Daoy (cell line): ENCODE data around the gene AGBL1. TPM values are rescaled to one million over a fixed set of nuclear protein-coding genes. Genes with fewer than 3 reads are reported as not detected.

Experiments used
- DNase-seq: peaks from one replicate; pipeline ENCODE4 v3.0.0-alpha.2; 2015; ENCODE audit warnings: low read depth
- total RNA-seq: library from RNA; depleted of rRNA; stranded (reverse); fragments of >200 nt; shearing (Covaris generic); gene quantifications from 2 replicates; pipeline ENCODE4 v1.2.3, GENCODE V29; 2014

The AGBL1 gene
- total RNA-seq, 1 experiment from 2014 or later = not detected

- DNase-seq = no peak
Measured at GRCh38 chr15:86163816-86164215, 84.1 kb downstream of the AGBL1 start.

- DNase-seq = no peak
Measured at GRCh38 chr15:86164232-86164898, 84.7 kb downstream of the AGBL1 start.

- no peak for DNase-seq
Measured at GRCh38 chr15:86165265-86166211, 85.9 kb downstream of the AGBL1 start.

GRCh38 chr15:86167841-86168240, 88.2 kb downstream of the AGBL1 start:
- no peak for DNase-seq

- DNase-seq = no peak
Measured at GRCh38 chr15:86178845-86179244, 99.2 kb downstream of the AGBL1 start.

GRCh38 chr15:86183596-86184491, 104.2 kb downstream of the AGBL1 start:
- no peak for DNase-seq

GRCh38 chr15:86193716-86194380, 114.2 kb downstream of the AGBL1 start:
- DNase-seq = no peak

- no peak for DNase-seq
Measured at GRCh38 chr15:86197770-86198169, 118.1 kb downstream of the AGBL1 start.

GRCh38 chr15:86199467-86200145, 119.9 kb downstream of the AGBL1 start:
- no peak for DNase-seq

GRCh38 chr15:86201313-86202008, 121.8 kb downstream of the AGBL1 start:
- no peak for DNase-seq

- no peak for DNase-seq
Measured at GRCh38 chr15:86203462-86203861, 123.8 kb downstream of the AGBL1 start.

GRCh38 chr15:86205096-86205495, 125.4 kb downstream of the AGBL1 start:
- no peak for DNase-seq

- no peak for DNase-seq
Measured at GRCh38 chr15:86213420-86213819, 133.7 kb downstream of the AGBL1 start.

GRCh38 chr15:86213888-86214287, 134.2 kb downstream of the AGBL1 start:
- no peak for DNase-seq

- DNase-seq = no peak
Measured at GRCh38 chr15:86221119-86221518, 141.4 kb downstream of the AGBL1 start.

GRCh38 chr15:86229306-86229705, 149.6 kb downstream of the AGBL1 start:
- no peak for DNase-seq

GRCh38 chr15:86229936-86230335, 150.3 kb downstream of the AGBL1 start:
- no peak for DNase-seq

- no peak for DNase-seq
Measured at GRCh38 chr15:86231864-86232721, 152.4 kb downstream of the AGBL1 start.

- DNase-seq = no peak
Measured at GRCh38 chr15:86235667-86236066, 156.0 kb downstream of the AGBL1 start.
